DOHH2 (cell line): ENCODE measurements around the gene TENT4A.

Experiments used
- H3F3A ChIP-seq: fragments of 200-600 bp; sonication (generic), shearing (Covaris generic); 2 replicates; pipeline ENCODE4 v1.6.0; 2016; ENCODE audit warnings: antibody characterized with exemption, mild to moderate bottlenecking; ENCODE audit not compliant: control insufficient read depth, insufficient read depth
- H3K27ac ChIP-seq: fragments of 200-600 bp; sonication (generic); 2 replicates; pipeline ENCODE4 v1.5.1; 2014; ENCODE audit warnings: low read depth, mild to moderate bottlenecking, low read length, moderate library complexity
- H3K27me3 ChIP-seq: fragments of 200-600 bp; sonication (generic); 2 replicates; pipeline ENCODE4 v1.6.1; 2014; ENCODE audit warnings: mild to moderate bottlenecking, low read length, mixed read lengths; ENCODE audit not compliant: control insufficient read depth
- H3K36me3 ChIP-seq: fragments of 200-600 bp; sonication (generic); 2 replicates; pipeline ENCODE4 v1.6.1; 2014; ENCODE audit warnings: mild to moderate bottlenecking, low read length, moderate library complexity, mixed read lengths; ENCODE audit not compliant: control insufficient read depth
- H3K4me1 ChIP-seq: fragments of 200-600 bp; sonication (generic); 2 replicates; pipeline ENCODE4 v1.6.1; 2014; ENCODE audit warnings: mild to moderate bottlenecking, low read length, mixed read lengths; ENCODE audit not compliant: control insufficient read depth
- H3K4me2 ChIP-seq: fragments of 200-600 bp; sonication (generic); 2 replicates; pipeline ENCODE4 v1.6.0; 2014; ENCODE audit warnings: mild to moderate bottlenecking, low read length, moderate library complexity
- H3K4me3 ChIP-seq: fragments of 200-600 bp; sonication (generic); 2 replicates; pipeline ENCODE4 v1.5.1; 2014; ENCODE audit warnings: mild to moderate bottlenecking, low read length, mixed read lengths
- H3K79me2 ChIP-seq: fragments of 200-600 bp; sonication (generic); 2 replicates; pipeline ENCODE4 v1.6.1; 2014; ENCODE audit warnings: mild to moderate bottlenecking, low read length, mixed read lengths; ENCODE audit not compliant: control insufficient read depth
- H3K9me2 ChIP-seq: fragments of 200-600 bp; sonication (generic); replicated peaks from 2 replicates; pipeline ENCODE4 v1.6.1; 2014; ENCODE audit warnings: mild to moderate bottlenecking, low read length, mixed read lengths; ENCODE audit not compliant: control insufficient read depth
- H3K9me3 ChIP-seq: fragments of 200-600 bp; sonication (generic); 2 replicates; pipeline ENCODE4 v1.6.1; 2014; ENCODE audit warnings: antibody characterized with exemption, low read length, mixed read lengths; ENCODE audit not compliant: control insufficient read depth, insufficient read depth
- H4K20me1 ChIP-seq: fragments of 200-600 bp; sonication (generic); 2 replicates; pipeline ENCODE4 v1.6.0; 2014; ENCODE audit warnings: low read depth, mild to moderate bottlenecking, antibody characterized with exemption, low read length, moderate library complexity; ENCODE audit not compliant: control insufficient read depth, insufficient read depth
- EZH2phosphoT487 ChIP-seq: fragments of 200-600 bp; sonication (generic); IDR thresholded peaks from 2 replicates; pipeline ENCODE4 v1.6.1; 2017; ENCODE audit warnings: borderline replicate concordance, mild to moderate bottlenecking, antibody characterized with exemption, low read length, moderate library complexity, mixed read lengths
- TF ChIP-seq, protein P1 (sequence below): fragments of 200-600 bp; sonication (generic); IDR thresholded peaks from one replicate; pipeline ENCODE4 v1.5.1; 2014; ENCODE audit warnings: antibody characterized with exemption, mild to moderate bottlenecking, low read depth, low read length; ENCODE audit not compliant: poor library complexity, severe bottlenecking

Gene TENT4A

DNA sequence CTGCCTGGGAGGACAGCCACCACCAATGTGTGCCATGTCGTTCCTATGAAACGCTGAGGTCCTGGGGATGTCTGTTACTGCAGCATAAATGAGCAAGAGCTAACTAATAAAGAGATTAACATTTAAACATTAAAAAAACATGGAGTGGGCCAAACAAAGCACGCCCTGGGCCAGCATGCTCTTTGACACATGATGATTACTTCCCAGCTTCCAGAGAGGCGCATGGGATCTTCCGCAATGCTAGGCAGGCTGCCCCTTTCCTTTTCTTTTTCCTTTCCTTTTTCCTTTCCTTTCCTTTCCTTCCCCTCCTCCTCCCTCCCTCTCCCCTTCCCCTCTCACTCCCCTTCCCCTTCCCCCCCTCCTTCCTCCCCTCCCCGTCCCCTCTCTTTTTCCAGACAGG, 10.6 kb upstream of the TENT4A start:
- Histone ChIP-seq H3K27ac (no peak overlapping the region), H3K4me1 (peaks cover 3% of the 10 kb centered on the region), H3F3A (no peaks in the 10 kb centered on the region), H3K79me2 (no peaks in the 10 kb centered on the region), H3K4me2 (no peak overlapping the region), H4K20me1 (no peaks in the 10 kb centered on the region), H3K4me3 (no peak overlapping the region), H3K9me2 (no peaks in the 10 kb centered on the region), H3K36me3 (no peaks in the 10 kb centered on the region), H3K9me3 (no peaks in the 10 kb centered on the region), H3K27me3 (peaks cover 18% of the 10 kb centered on the region)
- TF ChIP-seq, protein P1, sequence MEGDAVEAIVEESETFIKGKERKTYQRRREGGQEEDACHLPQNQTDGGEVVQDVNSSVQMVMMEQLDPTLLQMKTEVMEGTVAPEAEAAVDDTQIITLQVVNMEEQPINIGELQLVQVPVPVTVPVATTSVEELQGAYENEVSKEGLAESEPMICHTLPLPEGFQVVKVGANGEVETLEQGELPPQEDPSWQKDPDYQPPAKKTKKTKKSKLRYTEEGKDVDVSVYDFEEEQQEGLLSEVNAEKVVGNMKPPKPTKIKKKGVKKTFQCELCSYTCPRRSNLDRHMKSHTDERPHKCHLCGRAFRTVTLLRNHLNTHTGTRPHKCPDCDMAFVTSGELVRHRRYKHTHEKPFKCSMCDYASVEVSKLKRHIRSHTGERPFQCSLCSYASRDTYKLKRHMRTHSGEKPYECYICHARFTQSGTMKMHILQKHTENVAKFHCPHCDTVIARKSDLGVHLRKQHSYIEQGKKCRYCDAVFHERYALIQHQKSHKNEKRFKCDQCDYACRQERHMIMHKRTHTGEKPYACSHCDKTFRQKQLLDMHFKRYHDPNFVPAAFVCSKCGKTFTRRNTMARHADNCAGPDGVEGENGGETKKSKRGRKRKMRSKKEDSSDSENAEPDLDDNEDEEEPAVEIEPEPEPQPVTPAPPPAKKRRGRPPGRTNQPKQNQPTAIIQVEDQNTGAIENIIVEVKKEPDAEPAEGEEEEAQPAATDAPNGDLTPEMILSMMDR, result no peak
- TF ChIP-seq EZH2phosphoT487, result no peak

DNA sequence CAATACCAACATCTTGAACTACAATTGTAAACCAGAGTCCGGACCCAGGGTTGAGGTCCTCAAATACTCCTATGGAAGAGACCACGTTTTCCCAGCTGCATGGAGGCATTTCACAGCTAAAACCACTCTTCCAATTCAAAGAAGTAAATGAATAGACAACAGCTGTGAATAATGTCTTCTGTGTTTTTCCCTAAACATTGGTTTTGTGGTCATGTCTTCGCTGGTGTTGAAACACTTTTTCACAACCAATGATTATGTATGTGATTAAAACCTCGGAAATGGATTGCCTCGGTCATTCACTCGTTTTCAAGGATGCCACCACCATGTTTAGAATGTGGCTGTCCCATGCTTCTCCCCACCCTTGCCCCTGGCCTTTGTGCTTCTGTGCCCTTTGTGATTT, 9.4 kb upstream of the TENT4A start:
- Histone ChIP-seq H3F3A (no peaks in the 10 kb centered on the region), H3K79me2 (no peaks in the 10 kb centered on the region), H3K36me3 (no peaks in the 10 kb centered on the region), H3K4me1 (peaks cover 9% of the 10 kb centered on the region), H3K9me2 (no peaks in the 10 kb centered on the region), H3K4me2 (no peak overlapping the region), H3K27ac (no peak overlapping the region), H3K9me3 (no peaks in the 10 kb centered on the region), H3K27me3 (peaks cover 16% of the 10 kb centered on the region), H4K20me1 (no peaks in the 10 kb centered on the region), H3K4me3 (no peak overlapping the region)
- TF ChIP-seq EZH2phosphoT487, result no peak
- TF ChIP-seq, protein P1, result no peak

DNA sequence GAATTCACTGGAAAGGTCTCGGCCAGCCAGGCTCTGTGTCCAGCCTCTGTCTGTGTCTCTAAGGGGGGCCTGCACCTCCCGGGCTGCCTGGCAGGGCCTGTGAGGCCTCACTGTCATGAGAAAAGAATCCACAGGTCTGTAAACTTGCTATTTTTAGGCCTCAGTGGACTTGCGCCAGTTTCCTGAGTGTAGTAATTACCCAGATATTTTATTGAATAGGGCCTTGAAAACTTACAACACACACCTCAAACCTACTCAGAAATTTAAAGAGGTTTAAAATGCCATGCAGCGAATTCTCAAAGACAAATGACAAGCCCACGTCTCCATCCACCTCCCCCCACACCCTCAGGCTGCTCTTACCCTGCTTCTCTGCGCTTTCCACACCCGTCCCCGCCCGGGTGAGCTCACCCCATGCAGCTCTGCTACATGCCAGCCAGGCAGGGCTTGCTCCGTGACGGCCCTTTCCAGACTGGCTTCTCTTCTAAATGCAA, 8.8 kb upstream of the TENT4A start:
- Histone ChIP-seq H3K4me3 (no peak overlapping the region), H3K4me2 (no peak overlapping the region), H3K9me2 (no peaks in the 10 kb centered on the region), H3K36me3 (no peaks in the 10 kb centered on the region), H3K27me3 (peaks cover 11% of the 10 kb centered on the region), H3F3A (no peaks in the 10 kb centered on the region), H3K79me2 (no peaks in the 10 kb centered on the region), H3K27ac (no peak overlapping the region), H4K20me1 (no peaks in the 10 kb centered on the region), H3K4me1 (peaks cover 9% of the 10 kb centered on the region), H3K9me3 (no peaks in the 10 kb centered on the region)
- TF ChIP-seq EZH2phosphoT487, result no peak
- TF ChIP-seq, protein P1, result no peak

DNA sequence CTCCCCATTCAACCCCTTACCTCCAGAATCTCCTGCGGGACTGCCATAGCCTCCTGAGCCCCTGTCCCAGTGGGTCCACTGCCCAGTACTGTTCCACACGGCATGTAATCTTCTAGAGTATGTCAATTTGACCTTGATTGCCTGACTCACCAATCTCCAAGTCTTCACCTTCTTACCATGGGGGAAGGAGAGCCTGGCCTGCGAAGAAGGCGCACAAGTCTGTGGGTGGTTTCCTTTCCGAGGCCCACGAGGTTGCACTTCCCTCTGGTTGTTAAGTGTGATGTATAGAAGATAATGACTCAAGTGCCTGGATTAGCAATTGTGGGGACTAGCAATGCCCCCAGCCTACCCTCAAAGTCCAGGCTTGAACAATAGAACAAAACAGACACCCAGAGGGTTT, 8.1 kb upstream of the TENT4A start:
- Histone ChIP-seq H3K36me3 (no peaks in the 10 kb centered on the region), H3K4me1 (peaks cover 9% of the 10 kb centered on the region), H3K9me2 (no peaks in the 10 kb centered on the region), H3K27ac (no peak overlapping the region), H4K20me1 (no peaks in the 10 kb centered on the region), H3K9me3 (no peaks in the 10 kb centered on the region), H3F3A (no peaks in the 10 kb centered on the region), H3K4me2 (no peak overlapping the region), H3K79me2 (no peaks in the 10 kb centered on the region), H3K4me3 (no peak overlapping the region), H3K27me3 (peaks cover 5% of the 10 kb centered on the region)
- TF ChIP-seq, protein P1, result no peak
- no peak for TF ChIP-seq EZH2phosphoT487
